ENCODE data around the gene SEC11C. TPM values are rescaled to one million over a fixed set of nuclear protein-coding genes. Genes with fewer than 3 reads are reported as not detected.

SEC11C gene
- total RNA-seq, 1 experiment from 2014 or later, result 26.9 TPM

DNA sequence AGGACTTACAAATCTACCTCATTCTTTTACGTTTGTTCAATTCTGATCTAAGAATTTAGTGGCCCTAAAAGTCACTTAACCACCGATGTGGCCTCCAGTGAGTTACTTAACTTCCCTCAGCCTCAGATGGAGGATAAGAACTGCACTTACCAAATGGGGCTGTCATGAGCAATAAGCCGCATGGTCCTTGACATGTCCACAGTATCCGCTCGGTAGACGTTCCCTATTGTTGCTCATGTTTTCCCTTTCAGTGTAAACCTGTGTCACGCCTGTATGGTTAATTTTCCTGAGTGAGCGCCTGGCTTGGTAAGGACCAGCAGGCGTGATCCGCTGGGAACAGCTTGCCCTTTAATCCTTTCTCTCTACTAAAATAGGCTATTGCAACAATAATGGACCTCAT is 20.3 kb downstream of the SEC11C start:
- no peak for DNase-seq
- no peaks in the 10 kb centered on the region for H3K36me3 ChIP-seq (replicated peaks; ENCODE audit: control insufficient read depth, insufficient read depth, low read length)
- no peaks in the 10 kb centered on the region for H3K27me3 ChIP-seq (ENCODE audit: control insufficient read depth, insufficient read depth, low read length)
- H3K4me3 ChIP-seq (ENCODE audit: insufficient read depth, low read depth, low read length), result no peak overlapping the region

DNA sequence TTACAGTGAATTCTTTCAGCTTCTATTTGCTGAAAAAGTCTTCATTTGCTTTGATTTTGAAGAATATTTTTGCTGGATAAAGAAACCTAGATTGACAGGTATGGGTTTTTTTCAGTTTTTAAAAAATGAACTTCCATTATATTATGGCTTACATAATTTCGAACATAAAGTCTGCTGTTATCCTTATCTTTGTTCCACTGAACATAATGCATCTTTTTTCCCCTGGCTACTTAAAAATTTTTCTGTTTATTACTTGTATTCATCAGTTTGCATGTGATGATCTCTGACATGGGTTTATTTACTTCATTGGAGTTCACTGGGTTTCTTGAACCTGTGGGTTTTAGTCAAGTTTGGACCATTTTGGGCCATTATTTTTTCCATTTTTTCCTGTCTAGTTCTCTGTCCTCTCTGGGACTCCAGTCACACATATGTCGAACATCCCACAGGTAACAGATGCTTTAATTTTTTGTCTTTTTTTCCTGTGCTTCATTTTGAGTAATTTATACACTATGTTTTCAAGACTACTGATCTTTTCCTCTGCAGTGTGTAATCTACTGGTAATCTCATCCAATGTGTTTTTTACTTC is 33.1 kb downstream of the SEC11C start:
- Histone ChIP-seq H3K4me3 (ENCODE audit: insufficient read depth, low read depth, low read length) (no peak overlapping the region), H3K27me3 (ENCODE audit: control insufficient read depth, insufficient read depth, low read length) (no peaks in the 10 kb centered on the region), H3K36me3 (replicated peaks; ENCODE audit: control insufficient read depth, insufficient read depth, low read length) (no peaks in the 10 kb centered on the region)
- DNase-seq, result no peak

DNA sequence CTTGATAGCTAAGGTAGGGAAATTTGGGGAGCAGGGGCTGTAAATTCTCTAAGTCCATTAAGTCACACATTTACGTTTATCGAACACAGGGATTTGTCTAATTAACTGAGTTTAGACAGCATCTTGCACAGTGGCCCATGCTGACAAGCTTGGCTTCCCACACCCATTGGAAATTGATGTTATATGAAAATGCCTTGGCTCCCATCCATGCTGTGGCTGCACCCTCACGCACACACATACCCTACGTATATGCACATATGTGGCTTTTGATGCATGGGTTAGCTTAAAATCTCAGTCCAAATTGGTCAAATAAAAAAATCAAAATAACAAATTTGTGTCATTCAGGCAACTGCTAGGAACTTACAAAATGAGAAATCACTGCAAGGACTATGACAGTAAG is 37.8 kb downstream of the SEC11C start:
- no peak for DNase-seq
- H3K27me3 ChIP-seq (ENCODE audit: control insufficient read depth, insufficient read depth, low read length), result no peaks in the 10 kb centered on the region
- no peaks in the 10 kb centered on the region for H3K36me3 ChIP-seq (replicated peaks; ENCODE audit: control insufficient read depth, insufficient read depth, low read length)
- no peak overlapping the region for H3K4me3 ChIP-seq (ENCODE audit: insufficient read depth, low read depth, low read length)

DNA sequence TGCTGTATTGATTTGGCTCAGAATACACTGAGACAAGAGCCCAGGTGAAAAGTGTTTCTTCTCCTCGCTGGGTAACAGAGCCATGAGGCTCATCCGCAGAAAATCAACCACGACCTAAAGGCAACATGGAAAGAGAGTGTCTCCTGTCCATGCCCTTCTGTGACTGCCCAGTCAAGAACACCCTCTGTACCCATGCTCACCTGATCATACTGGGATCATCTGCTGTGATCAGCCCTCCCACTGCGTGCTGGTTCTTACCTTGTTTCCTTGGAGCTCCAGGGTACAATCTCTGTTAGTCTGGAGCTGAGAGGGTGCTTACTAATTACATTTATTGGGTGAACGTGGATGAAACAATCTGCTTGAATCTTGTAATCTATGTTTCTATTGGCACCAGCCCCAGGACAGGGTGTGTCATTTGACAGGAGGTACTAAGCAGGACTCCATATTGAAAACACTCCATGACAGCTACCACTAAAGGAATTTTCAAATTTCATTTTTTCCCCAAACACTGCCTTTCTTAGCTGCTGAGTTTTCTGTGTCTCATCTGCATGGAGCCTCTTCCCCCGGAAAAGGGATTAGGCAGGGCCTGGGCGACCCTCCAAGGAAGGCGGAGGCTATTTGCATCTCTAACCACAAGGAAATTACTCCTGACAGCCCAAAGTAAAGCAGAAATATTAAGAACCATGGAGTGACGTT is 40.6 kb downstream of the SEC11C start:
- no peak for DNase-seq
- Histone ChIP-seq H3K36me3 (replicated peaks; ENCODE audit: control insufficient read depth, insufficient read depth, low read length) (no peaks in the 10 kb centered on the region), H3K4me3 (ENCODE audit: insufficient read depth, low read depth, low read length) (no peak overlapping the region), H3K27me3 (ENCODE audit: control insufficient read depth, insufficient read depth, low read length) (no peaks in the 10 kb centered on the region)

DNA sequence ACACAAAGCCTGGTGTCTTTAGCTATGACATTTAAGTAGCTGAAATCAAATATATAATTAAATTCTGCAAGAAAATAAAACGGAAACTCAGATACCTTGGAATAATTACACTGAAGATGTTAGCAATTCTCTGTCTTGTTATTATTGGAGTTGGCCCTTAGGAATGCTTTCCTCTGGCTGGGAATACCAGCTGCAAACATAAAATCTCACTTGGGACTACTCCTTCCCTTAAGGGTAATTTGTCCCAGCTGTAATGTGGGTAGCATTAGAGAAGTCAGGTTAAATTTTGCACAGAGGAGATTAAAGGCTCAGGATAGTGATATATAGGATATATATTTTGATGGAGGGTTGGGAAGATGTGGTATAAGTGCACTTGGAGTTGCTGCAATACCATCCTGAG is 43.0 kb downstream of the SEC11C start:
- Histone ChIP-seq H3K27me3 (ENCODE audit: control insufficient read depth, insufficient read depth, low read length) (no peaks in the 10 kb centered on the region), H3K36me3 (replicated peaks; ENCODE audit: control insufficient read depth, insufficient read depth, low read length) (no peaks in the 10 kb centered on the region), H3K4me3 (ENCODE audit: insufficient read depth, low read depth, low read length) (no peak overlapping the region)
- DNase-seq, result no peak

DNA sequence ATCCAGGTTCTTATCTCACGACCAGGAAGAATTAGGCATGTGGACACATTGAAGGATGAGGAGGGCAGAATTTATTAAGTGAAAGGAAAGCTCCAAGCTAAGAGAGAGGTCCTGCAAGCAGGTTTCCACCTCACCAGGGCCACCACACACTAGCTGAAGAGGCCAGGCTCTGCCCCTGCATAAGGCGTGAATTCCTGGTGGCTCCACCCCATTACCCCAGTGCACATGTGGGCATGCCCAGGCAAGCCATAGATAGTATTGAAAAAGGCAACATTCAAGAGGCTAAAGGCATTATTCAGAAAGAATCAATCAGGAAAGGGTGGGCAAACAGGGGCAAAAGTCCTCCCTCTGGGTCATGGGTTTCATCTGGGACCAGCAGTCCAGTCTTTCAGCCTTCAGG is 49.3 kb downstream of the SEC11C start:
- H3K36me3 ChIP-seq (replicated peaks; ENCODE audit: control insufficient read depth, insufficient read depth, low read length), result no peaks in the 10 kb centered on the region
- DNase-seq, result no peak

DNA sequence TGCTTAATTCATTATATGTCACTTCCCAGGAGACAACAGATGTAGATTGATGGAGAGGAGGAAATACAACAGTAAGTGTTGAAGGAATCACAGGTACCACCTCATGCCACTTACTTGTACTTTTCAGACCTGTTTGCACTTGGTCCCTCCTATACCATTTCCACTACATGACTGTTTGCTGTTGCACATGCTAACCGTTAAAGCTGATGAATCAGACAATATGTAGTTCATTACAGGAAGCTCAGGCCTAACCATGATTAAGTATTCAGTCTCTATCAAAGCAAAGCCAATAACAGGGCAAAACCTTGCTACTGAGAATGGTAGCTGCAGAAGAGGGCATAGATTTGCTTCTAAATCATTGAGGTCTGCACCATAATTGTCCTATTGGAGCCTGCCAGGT is 50.1 kb downstream of the SEC11C start:
- no peaks in the 10 kb centered on the region for H3K27me3 ChIP-seq (ENCODE audit: control insufficient read depth, insufficient read depth, low read length)
- no peaks in the 10 kb centered on the region for H3K36me3 ChIP-seq (replicated peaks; ENCODE audit: control insufficient read depth, insufficient read depth, low read length)
- DNase-seq, result no peak
- no peak overlapping the region for H3K4me3 ChIP-seq (ENCODE audit: insufficient read depth, low read depth, low read length)

More for the DNA sequence above, 49.3 kb downstream of the SEC11C start:
- H3K27me3 ChIP-seq (ENCODE audit: control insufficient read depth, insufficient read depth, low read length), result no peaks in the 10 kb centered on the region
- no peak overlapping the region for H3K4me3 ChIP-seq (ENCODE audit: insufficient read depth, low read depth, low read length)

DNA sequence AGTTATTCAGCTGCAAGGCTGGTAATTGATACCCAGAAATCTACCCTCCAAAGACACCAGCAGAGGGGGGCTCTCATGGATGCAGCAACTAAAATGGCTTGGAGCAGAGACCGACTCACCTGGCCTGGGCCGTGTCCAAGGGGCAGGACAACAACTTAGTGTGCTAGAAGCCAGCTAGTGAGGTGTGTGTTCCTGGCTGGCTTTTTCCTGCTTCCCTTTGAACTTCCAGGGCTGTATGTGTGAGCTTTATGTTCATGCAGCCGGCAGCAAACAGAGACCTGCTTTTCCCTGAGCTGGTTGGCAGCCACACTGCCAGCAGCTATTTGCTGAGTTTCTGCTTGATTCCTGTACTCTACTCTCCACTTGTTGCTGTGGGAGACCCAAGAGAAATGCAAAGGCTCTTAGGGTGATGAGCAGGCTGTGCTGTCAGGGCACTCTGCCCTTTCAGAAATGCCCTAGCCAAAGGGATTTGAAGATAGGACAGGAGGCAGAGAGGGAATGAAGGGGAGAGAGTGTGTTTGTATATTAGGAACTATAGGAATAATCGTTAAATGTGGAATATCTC is 56.6 kb downstream of the SEC11C start:
- Histone ChIP-seq H3K36me3 (replicated peaks; ENCODE audit: control insufficient read depth, insufficient read depth, low read length) (no peaks in the 10 kb centered on the region), H3K27me3 (ENCODE audit: control insufficient read depth, insufficient read depth, low read length) (no peaks in the 10 kb centered on the region), H3K4me3 (ENCODE audit: insufficient read depth, low read depth, low read length) (no peak overlapping the region)
- no peak for DNase-seq

DNA sequence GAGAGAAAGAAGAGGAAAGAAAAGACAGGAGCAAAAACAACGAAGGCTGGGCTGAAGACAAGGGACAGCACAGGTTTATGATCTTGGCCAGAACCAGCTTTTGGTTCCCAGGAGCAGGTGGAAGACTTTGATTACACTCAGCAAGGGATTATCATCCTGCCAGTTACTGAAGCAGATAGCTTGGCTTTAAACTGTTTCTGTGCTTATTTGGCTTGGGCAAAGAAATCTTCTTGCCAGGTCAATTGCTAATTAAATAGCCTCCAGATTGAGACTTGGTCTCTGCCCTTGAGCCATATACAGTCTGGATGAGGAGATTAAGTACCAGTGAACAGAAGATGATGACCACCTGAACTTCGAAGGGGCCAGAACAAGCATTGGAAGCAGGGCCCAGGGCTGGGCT is 58.0 kb downstream of the SEC11C start:
- Histone ChIP-seq H3K27me3 (ENCODE audit: control insufficient read depth, insufficient read depth, low read length) (no peaks in the 10 kb centered on the region), H3K4me3 (ENCODE audit: insufficient read depth, low read depth, low read length) (no peak overlapping the region), H3K36me3 (replicated peaks; ENCODE audit: control insufficient read depth, insufficient read depth, low read length) (no peaks in the 10 kb centered on the region)
- no peak for DNase-seq

DNA sequence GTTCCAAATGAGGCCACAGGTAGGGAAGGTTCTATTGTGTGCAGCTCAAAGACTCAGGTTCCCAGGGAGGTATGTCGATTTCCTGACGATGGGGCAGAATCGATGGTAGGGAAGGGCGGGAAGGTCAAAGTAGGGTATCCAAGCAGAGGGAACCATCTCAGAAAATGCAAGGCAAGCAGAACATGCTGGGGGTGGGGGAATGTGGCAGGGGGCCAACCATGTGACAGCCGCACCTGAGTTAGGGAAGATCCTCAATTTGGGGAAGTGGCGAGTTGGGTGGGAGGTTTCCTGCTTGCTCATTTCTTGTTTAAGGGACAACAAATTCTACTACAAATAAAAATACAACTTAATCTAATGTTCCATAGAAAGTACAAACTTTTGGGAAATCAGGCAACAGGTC is 58.5 kb downstream of the SEC11C start:
- Histone ChIP-seq H3K27me3 (ENCODE audit: control insufficient read depth, insufficient read depth, low read length) (no peaks in the 10 kb centered on the region), H3K4me3 (ENCODE audit: insufficient read depth, low read depth, low read length) (no peak overlapping the region), H3K36me3 (replicated peaks; ENCODE audit: control insufficient read depth, insufficient read depth, low read length) (no peaks in the 10 kb centered on the region)
- no peak for DNase-seq

DNA sequence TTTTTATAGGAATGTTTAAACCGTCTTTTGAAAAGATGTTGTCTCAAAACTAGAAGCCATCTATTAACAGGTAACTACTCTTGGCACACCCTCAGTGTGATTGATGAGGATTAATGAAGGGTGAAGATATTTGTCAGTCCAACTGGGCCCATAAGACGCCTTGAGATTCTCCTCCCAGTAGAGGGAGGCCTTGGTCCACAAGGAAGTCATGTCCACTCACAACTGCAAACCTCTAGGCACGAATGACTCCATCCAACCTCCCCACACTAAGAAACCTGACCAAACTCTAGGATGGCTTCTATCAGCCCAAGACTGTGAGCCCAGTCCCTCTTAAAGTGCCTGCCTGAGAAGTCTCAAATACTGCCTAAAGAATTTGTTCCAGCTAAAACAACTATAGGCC is 61.1 kb downstream of the SEC11C start:
- no peaks in the 10 kb centered on the region for H3K36me3 ChIP-seq (replicated peaks; ENCODE audit: control insufficient read depth, insufficient read depth, low read length)
- DNase-seq, result no peak
- no peaks in the 10 kb centered on the region for H3K27me3 ChIP-seq (ENCODE audit: control insufficient read depth, insufficient read depth, low read length)
- H3K4me3 ChIP-seq (ENCODE audit: insufficient read depth, low read depth, low read length), result no peak overlapping the region

DNA sequence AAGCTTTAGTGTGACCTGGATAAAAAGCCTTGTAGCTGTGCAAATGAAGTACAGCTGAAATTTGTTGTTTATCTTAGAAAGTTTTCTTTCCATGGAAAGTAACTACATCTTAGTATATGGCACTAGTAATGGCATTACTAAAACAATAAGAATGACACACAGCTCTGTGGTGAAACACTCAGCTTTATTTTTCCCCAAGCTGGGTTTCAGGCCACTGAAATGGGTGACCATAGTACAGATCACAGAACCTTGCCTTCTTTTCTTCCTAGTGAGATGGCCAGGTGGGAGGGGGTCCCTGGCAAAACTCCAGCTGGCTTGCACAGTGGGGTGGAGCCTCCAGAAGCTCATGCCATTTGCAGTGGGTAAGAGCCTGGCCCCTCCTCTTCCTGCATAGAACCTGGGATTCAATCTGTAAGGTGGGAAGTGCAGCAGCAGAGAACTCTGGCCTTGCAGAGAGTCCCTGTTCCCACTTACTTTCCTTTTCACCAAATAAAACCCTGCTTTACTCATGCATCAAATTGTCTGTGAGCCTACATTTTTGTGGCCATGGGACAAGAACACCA is 62.7 kb downstream of the SEC11C start:
- H3K36me3 ChIP-seq (replicated peaks; ENCODE audit: control insufficient read depth, insufficient read depth, low read length), result no peaks in the 10 kb centered on the region
- no peak for DNase-seq
- no peaks in the 10 kb centered on the region for H3K27me3 ChIP-seq (ENCODE audit: control insufficient read depth, insufficient read depth, low read length)
- H3K4me3 ChIP-seq (ENCODE audit: insufficient read depth, low read depth, low read length), result no peak overlapping the region

DNA sequence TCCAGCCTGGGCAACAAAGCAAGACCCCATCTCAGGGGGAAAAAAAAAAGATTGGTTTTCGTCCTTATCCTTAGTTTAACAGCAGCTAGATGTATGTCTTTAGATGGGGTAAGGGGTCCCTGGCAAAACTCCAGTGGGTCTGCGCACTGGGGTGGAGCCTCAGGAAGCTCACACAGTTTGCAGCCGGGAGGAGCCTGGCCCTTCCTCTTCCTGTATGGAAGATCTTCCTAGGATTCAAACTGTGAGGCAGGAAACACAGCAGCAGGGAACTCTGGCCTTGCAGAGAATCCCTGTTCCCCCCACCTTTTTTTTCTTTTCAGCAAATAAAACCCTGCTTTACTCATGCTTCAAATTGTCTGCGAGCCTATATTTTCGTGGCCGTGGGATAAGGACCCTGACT is 67.8 kb downstream of the SEC11C start:
- no peak for DNase-seq
- Histone ChIP-seq H3K4me3 (ENCODE audit: insufficient read depth, low read depth, low read length) (no peak overlapping the region), H3K36me3 (replicated peaks; ENCODE audit: control insufficient read depth, insufficient read depth, low read length) (no peaks in the 10 kb centered on the region), H3K27me3 (ENCODE audit: control insufficient read depth, insufficient read depth, low read length) (no peaks in the 10 kb centered on the region)
